Breast epithelium (tissue), 3 donors: Measurements from ENCODE around the gene NCAM2.
"Not testable (repeated sequence)": the region's sequence is repeated elsewhere in the genome, so short reads cannot be mapped to it uniquely, and the experiment has no call there.

Experiments used
- CTCF ChIP-seq, 3 donors: fragments of 450-650 bp; IDR thresholded peaks; one replicate each; pipeline ENCODE4 v1.5.1; 2016 to 2017; ENCODE audit warnings: antibody characterized with exemption in 3 of 3, mild to moderate bottlenecking in 3 of 3, moderate library complexity in 3 of 3
- POLR2A ChIP-seq: fragments of 450-650 bp; IDR thresholded peaks from one replicate; pipeline ENCODE4 v1.6.1; 2016; ENCODE audit warnings: antibody characterized with exemption, mild to moderate bottlenecking, moderate library complexity

GRCh38 chr21:21402187-21402586, 404.0 kb downstream of the NCAM2 start:
- not testable (repeated sequence) for TF ChIP-seq CTCF (IDR thresholded peaks at IDR 0.05); POLR2A
